GM13977 (cell line): ENCODE measurements around the gene LRR1.

Source experiments
- DNase-seq: peaks from one replicate; pipeline ENCODE4 v3.0.0; 2012; ENCODE audit warnings: low spot score
- CTCF ChIP-seq: IDR thresholded peaks from 2 replicates; pipeline ENCODE4 v1.5.1; 2012; ENCODE audit warnings: mild to moderate bottlenecking, control low read depth; ENCODE audit not compliant: insufficient read depth; ENCODE audit errors: extremely low read depth, missing control alignments
- in situ Hi-C: fragments of 300-500 bp; cut with MboI; formaldehyde crosslinking; loops from one replicate; pipeline ENCODE4 v1.12.0; 2022; ENCODE audit warnings: low sequenced_read_pairs, low pct_unique_long_range_greater_than_20kb, mixed read lengths, inconsistent platforms; ENCODE audit not compliant: unreplicated experiment

Gene LRR1, protein sequence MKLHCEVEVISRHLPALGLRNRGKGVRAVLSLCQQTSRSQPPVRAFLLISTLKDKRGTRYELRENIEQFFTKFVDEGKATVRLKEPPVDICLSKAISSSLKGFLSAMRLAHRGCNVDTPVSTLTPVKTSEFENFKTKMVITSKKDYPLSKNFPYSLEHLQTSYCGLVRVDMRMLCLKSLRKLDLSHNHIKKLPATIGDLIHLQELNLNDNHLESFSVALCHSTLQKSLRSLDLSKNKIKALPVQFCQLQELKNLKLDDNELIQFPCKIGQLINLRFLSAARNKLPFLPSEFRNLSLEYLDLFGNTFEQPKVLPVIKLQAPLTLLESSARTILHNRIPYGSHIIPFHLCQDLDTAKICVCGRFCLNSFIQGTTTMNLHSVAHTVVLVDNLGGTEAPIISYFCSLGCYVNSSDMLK

GRCh38 chr14:49598485-49599300 lies at the start of gene LRR1:
LRR1 (plus strand) TSS chr14:49598940; CDS start chr14:49599021, 81 bp downstream.
- TF ChIP-seq CTCF, result no peak
- peak; percentile 79 for DNase-seq
- in situ Hi-C loops, result no loop called here

DNA sequence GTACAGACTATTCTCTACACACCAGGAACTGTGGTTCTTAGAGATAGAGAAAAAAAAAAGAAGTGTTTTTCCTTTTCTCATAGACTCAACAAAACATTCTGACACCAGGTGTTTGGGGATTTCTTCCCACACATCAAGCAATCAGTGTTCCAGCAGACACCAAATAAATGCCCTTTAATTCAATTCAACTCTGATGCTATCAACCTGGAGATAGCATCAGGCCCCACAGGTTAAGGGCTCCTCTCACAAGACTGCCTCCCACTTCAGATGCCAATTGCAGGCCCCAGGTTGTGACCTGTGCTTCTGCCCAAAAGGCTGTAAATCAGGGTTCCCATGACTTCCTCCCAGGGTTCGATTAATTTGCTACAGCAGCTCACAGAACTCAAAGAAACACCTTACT lies 49.3 kb upstream of the LRR1 start:
- in situ Hi-C loops, result no loop called here
- TF ChIP-seq CTCF, result no peak
- DNase-seq, result no peak

GRCh38 chr14:49549881-49550280 lies 48.9 kb upstream of the LRR1 start:
- DNase-seq, result no peak

GRCh38 chr14:49550286-49551184 lies 48.2 kb upstream of the LRR1 start:
- TF ChIP-seq CTCF, result peak; percentile 14
- in situ Hi-C loops, result no loop called here
- no peak for DNase-seq

More at GRCh38 chr14:49549881-49550280, 48.9 kb upstream of the LRR1 start:
- TF ChIP-seq CTCF, result no peak
- in situ Hi-C loops, result no loop called here

DNA sequence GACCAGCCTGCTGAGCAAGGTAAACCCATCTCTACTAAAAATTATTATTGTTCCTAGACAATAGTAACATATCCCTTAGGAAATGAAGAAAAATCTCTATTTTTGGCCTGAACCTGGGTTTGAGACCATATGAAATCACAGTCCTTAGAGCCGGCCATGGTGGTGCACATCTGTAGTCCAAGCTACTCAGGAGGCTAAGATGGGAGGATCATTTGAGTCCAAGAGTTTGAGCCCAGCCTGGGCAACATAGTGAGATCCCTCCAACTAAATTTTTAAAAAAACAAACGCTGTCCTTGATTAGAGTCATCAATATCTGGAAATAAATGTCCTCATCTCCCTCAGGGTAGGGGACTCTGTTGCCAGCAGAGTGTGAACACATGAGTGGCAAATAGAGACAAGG lies 47.2 kb upstream of the LRR1 start:
- no peak for DNase-seq
- in situ Hi-C loops, result no loop called here
- no peak for TF ChIP-seq CTCF

DNA sequence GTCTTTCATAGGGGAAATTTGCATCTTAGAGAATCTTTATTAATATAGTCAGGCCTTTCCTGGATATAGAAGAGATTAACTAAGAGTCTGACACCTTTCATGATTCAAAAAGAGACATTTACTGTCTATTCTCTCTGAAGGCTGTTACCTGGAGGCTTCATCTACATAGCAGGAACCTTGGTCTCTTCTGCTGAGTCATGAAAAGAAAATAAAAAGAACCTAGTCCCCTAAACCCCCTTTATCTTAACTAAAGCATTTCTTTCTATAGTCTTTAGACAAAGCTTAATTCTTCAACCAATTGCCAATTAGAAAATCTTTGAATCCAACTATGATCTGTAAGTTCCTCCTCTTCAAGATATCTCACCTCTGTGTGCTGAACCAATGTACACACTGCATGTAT lies 45.6 kb upstream of the LRR1 start:
- in situ Hi-C loops, result no loop called here
- TF ChIP-seq CTCF, result no peak

More for the DNA sequence above, 45.6 kb upstream of the LRR1 start:
- no peak for DNase-seq
